HG03439 (cell line): ENCODE data around the gene ART3.

Experiments
- ATAC-seq: cut with Tn5 transposase; IDR thresholded peaks from one replicate; pipeline ENCODE4 v1.9.1; 2021; ENCODE audit warnings: mild to moderate bottlenecking, moderate library complexity; ENCODE audit not compliant: unreplicated experiment

ART3 gene

GRCh38 chr4:76144546-76144945 is 70.0 kb downstream of the ART3 start:
- no peak for ATAC-seq

GRCh38 chr4:76147454-76148141 is 73.1 kb downstream of the ART3 start:
- ATAC-seq, result peak; percentile 28

- peak; percentile 99 for ATAC-seq
Measured at GRCh38 chr4:76148142-76148865, 73.8 kb downstream of the ART3 start, which contains the start of gene NUP54. Gene NUP54, minus strand, starts transcription at chr4:76148397. Its CDS starts 23 bp downstream, at chr4:76148374.

- ATAC-seq, result no peak
Measured at GRCh38 chr4:76153356-76153755, 78.8 kb downstream of the ART3 start.

GRCh38 chr4:76155979-76156378 is 81.5 kb downstream of the ART3 start:
- ATAC-seq, result no peak

GRCh38 chr4:76156635-76157034 is 82.1 kb downstream of the ART3 start:
- ATAC-seq, result no peak

- ATAC-seq, result no peak
Measured at GRCh38 chr4:76160355-76160754, 85.8 kb downstream of the ART3 start.
